ENCODE results near the gene CRYBG1.
A peak's percentile ranks its signal among the peaks of the same experiment; 100 is the strongest.

The CRYBG1 gene

GRCh38 chr6:106360989-106361430 is 493 bp downstream of the CRYBG1 start:
- Mint-ChIP-seq H3K4me1 (ENCODE audit: low read depth) (peaks cover 12% of the 10 kb centered on the region), H3K9me3 (no peaks in the 10 kb centered on the region), H3K27ac (no peak overlapping the region), H3K4me3 (peak overlapping the region; percentile 73), H3K27me3 (peaks cover 60% of the 10 kb centered on the region), H3K36me3 (ENCODE audit: low read depth) (no peaks in the 10 kb centered on the region)

- Mint-ChIP-seq H3K9me3 (no peaks in the 10 kb centered on the region), H3K4me3 (no peak overlapping the region), H3K27ac (no peak overlapping the region), H3K36me3 (ENCODE audit: low read depth) (no peaks in the 10 kb centered on the region), H3K27me3 (peaks cover 37% of the 10 kb centered on the region), H3K4me1 (ENCODE audit: low read depth) (peaks cover 12% of the 10 kb centered on the region)
Observed at GRCh38 chr6:106363401-106364138, 3.1 kb downstream of the CRYBG1 start.

GRCh38 chr6:106369739-106370138 is 9.2 kb downstream of the CRYBG1 start:
- H3K4me1 Mint-ChIP-seq (ENCODE audit: low read depth) = peaks cover 21% of the 10 kb centered on the region

GRCh38 chr6:106370639-106371038 is 10.1 kb downstream of the CRYBG1 start:
- no peak overlapping the region for H3K4me3 Mint-ChIP-seq
- no peak overlapping the region for H3K27ac Mint-ChIP-seq
- H3K9me3 Mint-ChIP-seq = no peaks in the 10 kb centered on the region
- H3K27me3 Mint-ChIP-seq = peaks cover 3% of the 10 kb centered on the region
- peaks cover 21% of the 10 kb centered on the region for H3K4me1 Mint-ChIP-seq (ENCODE audit: low read depth)
- H3K36me3 Mint-ChIP-seq (ENCODE audit: low read depth) = no peaks in the 10 kb centered on the region

More at GRCh38 chr6:106369739-106370138, 9.2 kb downstream of the CRYBG1 start:
- H3K4me3 Mint-ChIP-seq = no peak overlapping the region
- H3K36me3 Mint-ChIP-seq (ENCODE audit: low read depth) = no peaks in the 10 kb centered on the region
- H3K9me3 Mint-ChIP-seq = no peaks in the 10 kb centered on the region
- peaks cover 3% of the 10 kb centered on the region for H3K27me3 Mint-ChIP-seq
- no peak overlapping the region for H3K27ac Mint-ChIP-seq

- H3K27ac Mint-ChIP-seq = peak overlapping the region; percentile 27
- H3K27me3 Mint-ChIP-seq = peaks cover 8% of the 10 kb centered on the region
- no peaks in the 10 kb centered on the region for H3K36me3 Mint-ChIP-seq (ENCODE audit: low read depth)
- no peaks in the 10 kb centered on the region for H3K9me3 Mint-ChIP-seq
- peaks cover 21% of the 10 kb centered on the region for H3K4me1 Mint-ChIP-seq (ENCODE audit: low read depth)
- H3K4me3 Mint-ChIP-seq = peak overlapping the region; percentile 42
Observed at GRCh38 chr6:106372838-106373501, 12.5 kb downstream of the CRYBG1 start.

- H3K9me3 Mint-ChIP-seq = no peaks in the 10 kb centered on the region
- H3K27ac Mint-ChIP-seq = peak overlapping the region; percentile 84
- H3K4me1 Mint-ChIP-seq (ENCODE audit: low read depth) = peaks cover 21% of the 10 kb centered on the region
- peaks cover 11% of the 10 kb centered on the region for H3K27me3 Mint-ChIP-seq
- H3K36me3 Mint-ChIP-seq (ENCODE audit: low read depth) = no peaks in the 10 kb centered on the region
- H3K4me3 Mint-ChIP-seq = peak overlapping the region; percentile 45
Observed at GRCh38 chr6:106373502-106374239, 13.2 kb downstream of the CRYBG1 start.

- Mint-ChIP-seq H3K27ac (no peak overlapping the region), H3K36me3 (ENCODE audit: low read depth) (no peaks in the 10 kb centered on the region), H3K4me3 (no peak overlapping the region), H3K4me1 (ENCODE audit: low read depth) (peaks cover 21% of the 10 kb centered on the region), H3K27me3 (peaks cover 11% of the 10 kb centered on the region), H3K9me3 (no peaks in the 10 kb centered on the region)
Observed at GRCh38 chr6:106377061-106377540, 16.6 kb downstream of the CRYBG1 start.

GRCh38 chr6:106379951-106380350 is 19.4 kb downstream of the CRYBG1 start:
- Mint-ChIP-seq H3K27ac (no peak overlapping the region), H3K9me3 (no peaks in the 10 kb centered on the region), H3K4me1 (ENCODE audit: low read depth) (no peaks in the 10 kb centered on the region), H3K4me3 (no peak overlapping the region), H3K27me3 (peaks cover 11% of the 10 kb centered on the region), H3K36me3 (ENCODE audit: low read depth) (no peaks in the 10 kb centered on the region)

GRCh38 chr6:106380407-106380806 is 19.9 kb downstream of the CRYBG1 start:
- Mint-ChIP-seq H3K4me3 (no peak overlapping the region), H3K36me3 (ENCODE audit: low read depth) (no peaks in the 10 kb centered on the region), H3K4me1 (ENCODE audit: low read depth) (no peaks in the 10 kb centered on the region), H3K27me3 (peaks cover 11% of the 10 kb centered on the region), H3K9me3 (no peaks in the 10 kb centered on the region), H3K27ac (no peak overlapping the region)

- Mint-ChIP-seq H3K27ac (no peak overlapping the region), H3K9me3 (no peaks in the 10 kb centered on the region), H3K4me1 (ENCODE audit: low read depth) (no peaks in the 10 kb centered on the region), H3K36me3 (ENCODE audit: low read depth) (no peaks in the 10 kb centered on the region), H3K4me3 (no peak overlapping the region), H3K27me3 (peaks cover 11% of the 10 kb centered on the region)
Observed at GRCh38 chr6:106381223-106381622, 20.7 kb downstream of the CRYBG1 start.

GRCh38 chr6:106381881-106382280 is 21.4 kb downstream of the CRYBG1 start:
- Mint-ChIP-seq H3K36me3 (ENCODE audit: low read depth) (no peaks in the 10 kb centered on the region), H3K4me3 (no peak overlapping the region), H3K9me3 (no peaks in the 10 kb centered on the region), H3K27me3 (peaks cover 5% of the 10 kb centered on the region), H3K27ac (no peak overlapping the region), H3K4me1 (ENCODE audit: low read depth) (no peaks in the 10 kb centered on the region)

- Mint-ChIP-seq H3K4me1 (ENCODE audit: low read depth) (no peaks in the 10 kb centered on the region), H3K36me3 (ENCODE audit: low read depth) (no peaks in the 10 kb centered on the region), H3K9me3 (no peaks in the 10 kb centered on the region)
Observed at GRCh38 chr6:106383573-106383972, 23.1 kb downstream of the CRYBG1 start.

GRCh38 chr6:106385530-106385929 is 25.0 kb downstream of the CRYBG1 start:
- Mint-ChIP-seq H3K36me3 (ENCODE audit: low read depth) (no peaks in the 10 kb centered on the region), H3K27ac (no peak overlapping the region), H3K4me1 (ENCODE audit: low read depth) (no peaks in the 10 kb centered on the region), H3K9me3 (no peaks in the 10 kb centered on the region), H3K27me3 (peaks cover 11% of the 10 kb centered on the region), H3K4me3 (no peak overlapping the region)

More at GRCh38 chr6:106383573-106383972, 23.1 kb downstream of the CRYBG1 start:
- Mint-ChIP-seq H3K27ac (no peak overlapping the region), H3K27me3 (peaks cover 7% of the 10 kb centered on the region), H3K4me3 (no peak overlapping the region)

- H3K4me3 Mint-ChIP-seq = no peak overlapping the region
- H3K4me1 Mint-ChIP-seq (ENCODE audit: low read depth) = no peaks in the 10 kb centered on the region
- H3K27me3 Mint-ChIP-seq = peaks cover 21% of the 10 kb centered on the region
- H3K27ac Mint-ChIP-seq = no peak overlapping the region
- H3K9me3 Mint-ChIP-seq = no peaks in the 10 kb centered on the region
- H3K36me3 Mint-ChIP-seq (ENCODE audit: low read depth) = no peaks in the 10 kb centered on the region
Observed at GRCh38 chr6:106387875-106388274, 27.4 kb downstream of the CRYBG1 start.

- no peak overlapping the region for H3K27ac Mint-ChIP-seq
- H3K27me3 Mint-ChIP-seq = peaks cover 33% of the 10 kb centered on the region
Observed at GRCh38 chr6:106390088-106390487, 29.6 kb downstream of the CRYBG1 start.

More at GRCh38 chr6:106390088-106390487, 29.6 kb downstream of the CRYBG1 start:
- no peaks in the 10 kb centered on the region for H3K4me1 Mint-ChIP-seq (ENCODE audit: low read depth)
- H3K9me3 Mint-ChIP-seq = no peaks in the 10 kb centered on the region
- no peaks in the 10 kb centered on the region for H3K36me3 Mint-ChIP-seq (ENCODE audit: low read depth)
- no peak overlapping the region for H3K4me3 Mint-ChIP-seq
